ENCODE results near the gene SKIDA1.

Gene SKIDA1

DNA sequence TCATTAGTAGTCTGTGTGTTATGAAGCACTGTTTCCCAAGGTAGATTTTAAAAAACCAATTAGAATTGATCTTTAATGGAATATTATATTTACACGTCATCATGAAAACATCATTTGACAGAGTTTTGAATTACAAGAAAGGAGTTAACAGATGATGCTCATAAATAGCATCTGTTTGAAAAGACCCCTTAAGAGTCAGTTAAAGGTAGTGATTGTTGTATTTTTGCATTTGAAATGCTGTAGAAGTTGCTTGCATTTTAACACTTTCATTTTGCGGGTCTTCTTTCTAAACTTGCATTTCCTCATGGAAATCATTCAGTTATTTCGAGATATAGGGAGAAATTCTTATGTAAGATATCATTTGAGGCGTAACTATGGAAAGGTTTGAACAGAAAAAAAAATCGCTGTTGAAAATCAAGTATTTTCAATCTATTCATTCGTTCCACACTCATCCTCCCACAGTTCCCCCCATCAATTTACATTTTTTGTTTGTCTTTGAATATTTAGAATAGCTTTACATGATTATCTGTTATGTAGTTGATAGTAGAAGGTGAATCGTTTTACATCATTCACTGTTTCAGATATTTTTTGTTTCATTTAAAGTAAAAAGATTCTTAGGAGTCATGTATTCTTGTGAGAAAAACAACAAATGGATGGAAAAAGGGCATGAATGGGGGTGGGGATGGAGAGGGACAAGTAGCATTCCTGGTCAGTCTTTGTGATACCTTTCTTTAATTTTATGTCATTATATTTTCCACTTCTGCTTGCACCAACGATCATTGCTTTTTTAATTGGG lies 3.0 kb upstream of the SKIDA1 start:
- DNase-seq = no peak

DNA sequence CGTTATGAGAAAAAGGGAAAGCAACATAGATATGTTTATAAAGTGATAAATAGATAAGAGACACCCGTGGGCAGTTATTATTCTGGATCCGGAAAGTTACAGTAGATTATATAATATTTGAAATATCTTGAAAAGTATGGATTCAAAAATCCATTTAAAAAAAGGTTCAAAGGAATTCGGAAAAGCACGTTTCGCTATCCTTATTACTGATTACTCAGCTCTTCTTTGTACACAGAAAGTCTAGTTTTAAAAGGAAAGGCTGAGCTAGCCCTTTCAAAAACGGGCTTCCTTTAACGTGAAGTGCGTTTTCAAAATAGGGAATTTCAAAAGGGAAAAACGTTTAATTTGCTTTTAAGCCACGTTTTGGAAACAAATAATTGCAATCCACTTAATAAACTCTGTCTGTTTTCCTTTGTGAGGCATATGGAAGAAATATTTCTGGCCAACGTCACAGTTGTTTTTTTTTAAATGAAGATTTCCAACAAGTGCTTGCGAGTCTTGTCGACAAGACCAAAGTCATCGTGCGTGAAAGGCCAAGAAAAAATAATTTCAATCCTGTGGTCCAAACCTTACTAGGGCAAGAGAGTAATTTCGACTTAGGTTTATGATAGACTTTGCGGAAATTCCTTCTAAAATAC lies 2.2 kb upstream of the SKIDA1 start:
- no peak for DNase-seq

DNA sequence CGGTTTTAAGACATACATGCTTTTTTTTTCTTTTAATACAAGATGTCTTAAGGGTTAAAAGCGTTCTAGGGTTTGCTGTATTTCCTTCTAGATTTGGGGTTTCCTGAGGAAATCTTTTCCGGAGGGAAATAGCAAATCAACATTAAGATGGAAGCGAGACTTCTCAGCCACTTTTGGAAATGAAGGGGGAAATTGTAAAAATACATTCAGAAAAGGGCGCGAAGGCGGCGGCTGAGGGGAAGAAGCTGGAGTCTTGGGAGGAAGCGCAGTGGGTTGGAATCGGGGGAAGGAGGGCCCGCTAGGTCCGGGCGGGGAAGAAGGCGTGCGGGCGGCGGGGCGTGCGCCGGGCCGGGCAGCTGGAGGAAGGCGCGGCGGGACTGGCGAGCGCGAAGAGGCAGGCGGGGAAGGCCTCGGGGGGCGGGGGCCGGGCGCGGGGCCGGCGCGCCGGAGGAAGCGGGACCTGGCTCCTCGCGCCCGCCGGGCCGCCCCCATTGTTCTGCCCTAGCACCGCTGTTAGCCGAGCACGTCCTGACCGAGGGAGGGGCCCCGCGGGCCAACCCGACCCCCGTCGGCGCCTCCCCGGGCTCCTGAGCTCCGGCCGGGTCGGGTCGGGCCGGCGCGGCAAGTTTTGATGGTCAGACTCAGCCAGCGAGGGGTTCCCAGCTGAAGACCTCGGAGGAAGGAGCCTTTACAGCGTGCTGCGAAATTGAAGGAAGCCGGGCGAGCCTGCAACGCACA lies 1.5 kb upstream of the SKIDA1 start:
- peak in 1 of 2 donors; percentile 46 for DNase-seq

DNA sequence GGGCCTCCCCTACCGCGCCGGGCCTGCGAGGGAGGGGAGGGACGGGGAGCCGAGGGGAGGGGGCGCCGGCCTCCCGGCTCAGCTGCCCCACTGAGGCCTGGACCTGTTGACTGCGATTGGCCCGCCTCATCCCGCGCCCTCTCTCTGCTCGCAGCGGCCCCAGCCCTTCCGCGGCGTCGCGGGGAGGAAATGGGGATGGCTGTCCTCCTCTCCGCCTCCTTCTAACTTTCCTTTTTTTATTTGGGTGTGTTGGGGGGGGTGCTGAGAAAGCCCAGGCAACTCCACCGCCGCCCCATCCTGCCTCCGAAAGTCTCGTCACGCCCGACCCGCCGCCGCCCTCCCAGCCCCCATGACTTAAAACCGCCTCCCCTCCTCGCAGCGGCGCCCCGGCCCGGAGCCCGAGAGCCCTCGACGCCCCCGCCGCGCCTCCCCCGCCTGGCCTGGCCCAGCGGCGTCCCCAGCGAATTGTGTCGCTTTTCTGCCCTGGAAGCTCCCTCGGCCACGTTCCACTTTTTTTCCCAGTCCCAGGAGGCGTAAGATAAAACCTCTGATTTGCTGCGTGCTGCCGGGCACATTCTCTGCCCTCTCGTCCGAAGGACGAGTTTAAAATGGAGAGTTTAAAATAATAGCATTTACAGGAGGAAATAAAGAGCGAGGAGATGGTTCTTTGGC lies 842 bp upstream of the SKIDA1 start:
- DNase-seq = peak; percentile 31 to 71

DNA sequence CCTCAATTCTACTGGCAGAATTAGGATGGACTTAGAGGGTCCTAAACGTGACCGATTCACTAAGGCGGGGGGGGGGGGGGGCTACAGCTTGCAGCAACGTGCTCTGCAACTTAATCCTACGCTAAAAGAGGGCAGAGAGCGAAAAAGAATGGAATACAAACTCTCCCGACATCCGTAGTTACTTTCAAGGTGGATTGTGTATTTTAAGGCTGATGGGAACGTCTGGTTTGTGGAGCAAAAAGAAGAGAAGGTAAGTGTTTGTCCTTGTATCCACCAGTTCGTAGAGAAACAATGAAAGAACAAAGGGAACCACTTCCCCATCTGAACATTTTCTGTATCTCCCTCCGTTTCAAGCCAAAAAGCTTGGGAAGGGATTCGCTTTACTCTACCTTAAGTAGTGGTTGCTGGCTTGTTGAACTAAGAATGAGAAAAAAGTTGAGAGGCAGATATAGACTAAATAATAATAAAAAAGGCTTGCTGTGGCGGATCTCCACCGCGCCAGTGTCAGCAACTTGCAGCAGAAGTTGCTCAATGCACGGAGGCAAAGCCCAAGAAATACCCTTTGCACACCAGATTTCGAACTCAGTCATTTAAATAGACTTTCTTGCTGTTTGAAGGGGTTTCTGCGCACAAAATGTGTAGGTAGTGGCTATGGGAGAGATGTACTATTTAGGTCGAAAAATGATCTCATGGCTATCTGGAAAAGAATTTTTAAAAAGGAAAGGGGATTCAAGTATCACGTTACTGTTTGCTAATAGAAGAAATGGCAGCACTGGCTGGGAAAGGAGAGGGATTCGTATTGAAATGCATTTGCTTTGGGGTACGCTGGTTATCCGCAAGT lies 736 bp downstream of the SKIDA1 start:
- DNase-seq = no peak

DNA sequence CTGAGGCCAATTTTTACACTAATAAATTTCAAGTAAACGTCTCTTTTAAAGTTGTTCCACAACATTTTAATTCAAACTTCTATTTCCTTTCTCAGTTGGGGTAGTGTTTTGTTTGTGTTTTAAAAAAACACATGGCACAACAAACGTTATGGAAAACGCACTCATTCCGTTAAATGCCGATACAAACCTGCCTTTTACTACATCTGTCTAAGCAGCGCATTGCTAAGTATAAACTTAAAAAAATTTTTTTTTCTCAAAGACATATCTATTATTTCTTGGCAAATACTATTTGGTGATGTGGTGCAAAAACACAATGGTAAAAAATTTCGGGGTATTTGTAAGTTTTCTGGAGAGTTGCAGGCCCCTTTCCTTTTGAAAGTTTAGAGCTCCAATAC lies 1.4 kb downstream of the SKIDA1 start:
- no peak for DNase-seq

DNA sequence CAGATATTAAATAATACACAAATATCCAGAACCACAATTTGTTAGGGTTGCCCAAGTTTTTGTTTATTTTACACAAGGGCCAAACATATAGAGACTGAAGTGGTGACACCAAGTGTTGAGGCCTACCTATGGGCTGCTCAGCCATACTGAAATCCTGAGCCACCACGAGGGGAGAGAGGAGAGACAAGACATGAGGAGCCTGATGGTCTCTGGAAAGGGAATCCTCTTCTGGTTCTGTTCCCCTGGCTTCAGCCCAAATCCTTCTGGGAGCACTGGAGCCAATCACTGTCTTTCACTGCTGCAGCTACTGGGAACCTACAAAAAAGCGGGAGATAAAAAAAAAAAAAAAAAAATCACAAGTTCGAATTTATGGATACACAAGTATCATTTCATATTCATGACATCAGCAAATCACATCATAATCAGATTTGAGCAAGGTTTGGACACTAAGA lies 1.9 kb downstream of the SKIDA1 start:
- DNase-seq = no peak

DNA sequence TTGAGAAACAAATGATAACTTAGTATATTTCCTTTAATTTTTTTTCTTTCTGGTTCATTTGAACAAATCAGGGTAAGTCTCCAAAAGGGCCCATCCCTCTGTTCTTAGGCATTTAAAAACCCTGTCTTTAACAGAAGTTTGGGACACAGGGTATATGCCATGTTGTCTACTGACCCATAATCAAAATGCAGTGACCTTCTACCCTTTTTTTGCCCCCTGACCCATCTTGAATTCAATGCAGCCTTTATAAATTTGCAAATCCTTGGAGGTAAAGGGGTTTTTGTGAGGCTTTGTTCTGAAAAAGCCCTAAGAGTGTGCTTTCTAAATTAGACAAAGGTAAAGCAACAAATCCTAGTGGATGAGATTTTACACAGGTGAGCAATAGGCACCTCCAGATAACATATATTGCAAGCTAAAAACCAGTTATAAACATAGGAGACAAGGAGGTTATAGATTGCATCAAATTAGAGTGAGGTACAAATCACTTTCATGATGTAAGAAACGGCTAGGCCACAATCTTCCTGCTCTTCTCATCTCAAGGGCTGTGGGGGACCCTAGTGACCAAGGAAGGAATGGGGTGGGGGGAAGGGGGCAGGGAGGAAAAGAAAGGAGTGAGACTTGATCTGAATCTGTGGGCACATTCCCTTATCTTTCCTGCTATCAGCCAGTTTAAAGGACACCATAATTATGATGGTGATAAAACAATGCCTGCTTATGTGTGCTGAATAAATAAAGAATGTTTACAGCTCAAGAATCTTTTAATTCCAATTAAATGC lies 2.7 kb downstream of the SKIDA1 start:
- no peak for DNase-seq

DNA sequence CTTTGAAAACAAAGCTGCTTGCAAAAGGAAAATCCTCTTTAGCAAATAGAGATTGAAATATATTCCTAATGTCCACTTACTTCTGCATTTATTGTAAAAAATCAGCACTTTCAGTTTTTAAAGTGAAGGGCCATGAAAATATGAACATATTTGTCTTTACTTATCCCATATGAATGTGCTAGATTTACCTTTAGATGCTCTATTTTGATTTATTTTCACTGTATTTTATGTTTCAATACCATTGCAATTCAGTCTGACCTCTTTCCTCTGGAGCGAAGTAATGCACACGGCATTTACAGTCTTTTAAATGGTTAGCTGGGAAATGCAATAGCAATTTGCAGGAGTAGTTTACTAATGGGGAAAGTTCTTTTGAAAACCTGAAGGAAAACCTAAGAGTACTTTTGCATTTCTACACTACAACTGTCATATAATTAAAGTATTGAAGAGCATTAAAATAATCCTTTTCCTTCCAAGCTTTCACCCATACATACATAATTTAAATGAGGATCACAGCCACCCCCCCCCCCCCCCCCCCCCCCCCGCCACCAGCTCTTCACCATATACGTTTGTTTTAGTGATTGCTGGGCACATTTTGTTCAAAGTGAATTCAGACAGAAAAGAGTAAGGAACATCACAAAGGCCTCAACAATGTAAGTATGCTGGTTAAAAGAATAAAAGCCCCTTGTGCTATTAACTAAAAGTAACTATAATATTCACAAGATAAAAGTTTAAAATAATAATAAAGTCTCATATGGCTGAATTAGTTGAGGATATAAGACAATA lies 3.5 kb downstream of the SKIDA1 start:
- no peak for DNase-seq

DNA sequence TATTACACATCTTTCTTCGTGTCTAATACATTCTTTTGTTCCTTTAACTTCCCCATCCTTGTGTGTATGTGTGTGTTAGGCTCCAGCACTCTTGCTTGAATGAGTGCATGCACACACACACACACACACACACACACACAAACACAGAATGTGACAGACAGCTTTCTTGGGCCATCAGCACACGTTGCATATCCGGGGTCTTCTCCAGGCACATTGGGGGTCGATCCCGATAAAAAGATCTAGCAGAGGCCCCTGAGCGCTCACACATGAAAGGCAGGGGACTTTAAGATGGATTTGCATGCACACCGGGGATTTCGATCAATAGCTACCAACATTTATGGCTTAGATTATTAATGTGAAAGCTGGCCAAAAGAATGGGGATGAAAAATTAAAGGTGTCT lies 4.5 kb downstream of the SKIDA1 start:
- no peak for DNase-seq

DNA sequence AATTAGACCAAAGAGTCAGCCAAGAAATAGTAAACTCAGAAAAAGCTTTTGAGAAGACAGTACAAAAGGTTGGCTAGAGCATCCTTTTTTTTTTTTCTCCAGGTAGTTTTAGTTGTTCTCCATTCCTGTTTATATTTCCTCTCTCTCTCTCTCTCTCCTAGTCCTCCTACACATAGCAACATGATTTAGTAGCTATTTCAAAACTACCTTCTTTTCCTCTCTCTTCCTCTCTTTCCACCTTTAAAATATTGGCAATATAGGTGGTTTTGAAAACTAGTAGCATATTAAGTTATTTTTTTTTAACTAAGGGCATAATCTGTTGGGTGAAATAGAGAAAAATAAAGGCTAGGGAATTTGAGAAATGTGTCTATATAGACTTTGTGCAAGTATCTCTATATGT lies 5.0 kb downstream of the SKIDA1 start:
- no peak for DNase-seq

DNA sequence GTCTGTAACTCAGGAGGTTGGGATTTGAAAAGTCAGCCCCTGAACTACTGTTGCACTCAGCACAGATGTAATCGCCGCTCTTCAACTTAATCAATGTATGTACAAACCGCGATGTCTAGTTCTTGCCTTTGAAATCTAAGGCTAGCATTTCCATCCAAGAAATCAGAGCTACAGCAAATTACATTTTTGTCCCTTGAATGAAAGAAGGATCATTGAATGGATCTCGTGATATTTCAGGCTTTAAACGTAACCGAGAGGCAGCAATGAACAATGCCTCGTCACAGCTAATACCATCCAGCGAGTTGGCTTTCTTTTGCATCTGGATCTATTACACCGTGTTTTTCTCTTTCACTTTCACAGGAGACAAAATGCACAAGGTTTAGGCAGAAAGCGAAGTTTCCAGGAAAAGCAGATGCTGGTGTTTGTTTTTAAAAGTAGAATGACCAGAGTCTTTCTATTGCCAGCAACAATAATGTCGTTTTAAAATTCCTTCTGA lies 5.5 kb downstream of the SKIDA1 start:
- peak in 1 of 2 donors; percentile 58 for DNase-seq

DNA sequence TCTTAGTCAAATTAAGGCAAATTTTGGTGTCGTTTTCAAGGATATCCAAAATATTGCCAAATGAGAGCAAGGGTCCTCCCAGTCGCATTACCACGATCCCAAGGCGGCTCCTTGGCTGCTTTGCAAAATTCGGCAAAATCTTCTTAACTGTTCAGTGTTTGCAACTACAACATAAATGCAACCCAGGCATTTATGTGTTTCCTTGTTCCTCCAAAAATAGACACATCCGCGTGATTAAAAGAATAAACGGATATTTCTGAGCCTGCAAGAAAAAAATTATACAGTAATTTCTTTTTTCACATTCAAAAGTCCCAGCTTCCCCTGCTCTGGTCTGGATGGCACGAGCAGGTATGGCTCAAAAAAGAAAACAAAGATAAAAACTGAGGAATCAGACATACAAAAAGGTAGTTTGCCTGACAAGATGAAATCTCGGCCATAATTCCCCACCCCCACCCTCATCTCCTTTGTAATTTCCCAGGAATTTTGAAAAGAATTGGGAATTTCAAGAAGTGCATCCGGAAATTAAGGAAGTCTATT lies 6.0 kb downstream of the SKIDA1 start:
- no peak for DNase-seq

DNA sequence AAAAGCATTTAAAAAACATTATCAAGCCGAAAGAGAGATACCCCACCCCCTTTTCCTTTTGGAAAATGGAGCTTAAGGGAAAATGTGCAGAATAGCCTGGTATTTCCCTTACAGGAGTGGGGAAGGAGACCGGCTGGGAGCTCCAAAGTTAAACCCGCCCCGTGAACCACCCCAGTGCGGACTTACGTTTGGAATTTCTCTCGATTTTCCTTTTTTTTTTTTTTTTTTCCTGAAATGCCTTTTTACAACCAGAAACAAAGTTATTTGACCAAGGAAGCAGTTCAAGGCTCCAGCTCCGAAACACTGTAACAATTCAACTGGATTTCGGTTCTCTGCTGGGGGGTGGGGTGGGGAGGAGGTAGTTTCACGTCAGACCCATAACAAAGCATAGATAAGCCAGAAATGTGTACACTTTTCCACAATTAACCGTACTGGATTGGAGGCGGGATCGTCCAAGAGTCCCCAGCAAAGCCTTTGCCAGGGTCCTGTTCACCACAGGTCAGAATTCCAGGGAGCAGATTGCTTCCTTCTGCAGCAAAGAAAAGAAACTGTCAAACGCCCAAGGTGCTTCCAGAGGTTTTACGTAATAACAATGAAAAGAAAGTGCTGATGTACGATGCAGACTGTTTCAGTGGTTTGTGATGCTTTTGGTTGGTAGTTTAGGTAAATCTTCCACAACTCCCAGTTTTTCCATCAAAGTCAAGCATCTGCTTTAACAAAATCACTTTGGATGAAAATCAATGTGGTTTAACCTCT lies 6.7 kb downstream of the SKIDA1 start:
- DNase-seq = no peak

DNA sequence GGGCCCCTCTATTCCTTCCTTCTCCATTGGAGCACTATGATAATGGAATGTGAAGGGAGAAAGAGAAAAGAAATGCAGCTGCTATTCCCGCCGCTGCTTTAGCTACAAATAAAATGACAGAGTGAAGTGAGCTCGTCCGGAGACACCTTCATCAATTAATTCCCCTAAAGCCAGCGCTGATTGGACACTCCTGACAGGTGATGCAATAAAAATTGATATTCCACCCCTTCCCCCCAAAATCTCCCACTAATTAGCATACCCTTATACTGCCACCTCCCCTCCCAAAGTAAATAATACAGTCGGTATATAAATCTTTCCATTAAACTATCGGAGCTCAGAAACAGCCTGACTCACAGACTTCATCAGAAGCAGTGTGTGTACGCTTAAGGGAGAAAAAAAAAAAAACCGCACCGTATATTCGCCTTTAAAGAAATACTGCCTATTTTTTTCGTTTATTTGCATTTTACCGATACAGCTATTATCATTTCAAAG lies 7.3 kb downstream of the SKIDA1 start:
- DNase-seq = no peak

DNA sequence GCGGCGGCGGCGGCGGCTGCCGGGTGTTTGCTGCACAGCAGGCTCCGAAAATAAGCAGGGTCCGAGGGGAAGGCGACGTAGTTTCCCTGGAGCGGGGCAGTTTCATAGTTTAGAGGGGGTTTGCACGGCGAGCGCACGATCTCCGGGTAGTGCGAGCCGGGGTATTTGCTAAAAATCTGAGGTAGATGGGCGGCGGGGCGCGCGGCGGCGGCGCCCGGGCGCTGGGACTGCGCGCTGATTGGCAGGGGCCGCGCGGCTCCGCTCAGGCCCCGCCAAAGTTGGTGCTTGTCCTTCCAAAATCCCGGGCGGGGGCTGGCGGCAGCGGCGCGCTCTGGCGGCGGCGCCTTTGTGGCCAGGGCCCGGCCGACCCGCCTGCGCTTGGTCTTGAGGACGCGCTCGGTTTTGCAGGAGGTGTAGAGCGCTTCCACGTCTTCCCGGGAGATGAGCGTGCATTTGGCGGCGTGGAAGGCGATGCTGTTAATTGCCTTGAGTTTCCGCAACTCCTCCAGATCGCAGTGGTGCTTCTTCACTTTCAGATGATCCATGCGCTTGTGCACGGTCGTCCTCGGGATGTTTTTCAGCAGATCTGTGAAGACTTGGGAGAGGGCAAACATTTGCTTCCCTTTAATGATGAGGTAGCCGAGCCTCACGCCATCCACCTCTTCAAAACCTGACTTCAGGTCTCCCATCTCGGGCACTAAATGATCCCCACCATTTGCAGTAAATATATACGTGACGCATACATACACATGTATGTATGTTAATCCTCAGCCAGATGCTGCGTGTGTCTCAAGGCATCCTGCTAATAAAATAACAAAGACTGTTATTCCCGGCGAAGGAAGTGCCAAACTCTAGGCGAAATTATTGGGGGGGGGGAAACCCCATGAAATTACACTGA lies 8.1 kb downstream of the SKIDA1 start:
- DNase-seq = peak in 1 of 2 donors; percentile 32

DNA sequence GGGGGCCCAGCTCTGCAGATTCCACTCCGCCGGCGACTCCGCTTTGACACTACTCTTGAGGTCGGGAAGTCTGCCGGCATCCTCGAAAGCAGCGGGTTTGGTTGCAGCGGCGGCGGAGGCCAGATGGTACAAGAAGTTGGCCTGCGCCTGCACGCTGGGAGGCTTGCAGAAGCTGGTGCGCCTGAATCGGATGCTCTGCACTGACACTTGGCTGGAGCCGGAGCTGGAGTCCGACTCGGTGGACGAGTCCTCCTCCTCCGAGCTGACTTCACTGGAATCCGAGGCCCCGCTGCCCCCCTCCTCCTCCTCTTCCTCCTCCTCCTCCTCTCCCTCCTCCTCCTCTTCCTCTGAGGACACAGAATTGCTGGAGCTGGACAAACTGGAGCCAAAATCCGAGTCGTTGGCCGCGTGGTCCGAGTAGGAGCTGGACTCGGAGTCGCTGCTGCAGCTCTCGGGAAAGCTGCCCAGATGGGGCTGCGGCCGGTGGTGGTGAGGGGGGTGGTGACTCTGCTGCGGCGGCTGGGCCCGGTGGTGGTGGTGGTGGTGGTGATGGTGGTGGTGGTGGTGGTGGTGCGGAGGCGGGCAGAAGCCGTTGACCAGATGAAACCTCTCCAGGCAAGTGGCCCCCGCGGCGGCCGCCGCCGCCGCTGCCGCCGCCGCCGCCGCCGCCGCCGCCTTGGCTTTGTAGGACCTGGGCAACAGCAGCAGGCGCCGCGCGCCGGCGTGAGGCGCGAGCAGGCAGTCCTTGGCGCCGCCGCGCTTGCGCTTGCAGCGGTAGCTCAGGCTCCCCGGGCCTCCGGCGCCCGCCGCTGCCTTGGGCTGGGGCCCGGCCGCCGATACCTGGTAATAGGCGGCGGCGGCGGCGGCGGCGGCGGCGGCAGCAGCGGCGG lies 9.0 kb downstream of the SKIDA1 start:
- peak in 1 of 2 donors; percentile 56 for DNase-seq

Data from CD4-positive, alpha-beta T cell treated with Interferon alpha-2 for 1 hour (primary cell).